Measurements from ENCODE around the gene OTOR.
A peak's percentile ranks its signal among the peaks of the same experiment; 100 is the strongest.

The OTOR gene
- 0.04 to 0.05 reads per million in 2 donors for total RNA-seq

GRCh38 chr20:16748308-16748900 is at the start of gene OTOR:
Gene OTOR (plus strand): TSS chr20:16748358. CDS start chr20:16748402, 44 bp downstream.
- DNase-seq = no peak

GRCh38 chr20:16699293-16699692 is 48.9 kb upstream of the OTOR start:
- DNase-seq = no peak

GRCh38 chr20:16701296-16701695 is 46.9 kb upstream of the OTOR start:
- no peak for DNase-seq

GRCh38 chr20:16703570-16703969 is 44.6 kb upstream of the OTOR start:
- no peak for DNase-seq

GRCh38 chr20:16707674-16708073 is 40.5 kb upstream of the OTOR start:
- DNase-seq = no peak

- DNase-seq = no peak
These were observed 39.6 kb upstream of the OTOR start for GRCh38 chr20:16708602-16709001.

- DNase-seq = no peak
These were observed 39.1 kb upstream of the OTOR start for GRCh38 chr20:16709017-16709416.

GRCh38 chr20:16710781-16711180 is 37.4 kb upstream of the OTOR start:
- DNase-seq = no peak

- no peak for DNase-seq
These were observed 36.4 kb upstream of the OTOR start for GRCh38 chr20:16711661-16712258.

- no peak for DNase-seq
These were observed 35.6 kb upstream of the OTOR start for GRCh38 chr20:16712511-16712947.

- DNase-seq = no peak
These were observed 35.1 kb upstream of the OTOR start for GRCh38 chr20:16713066-16713465.

- DNase-seq = no peak
These were observed 33.9 kb upstream of the OTOR start for GRCh38 chr20:16714242-16714641.

GRCh38 chr20:16714751-16715150 is 33.4 kb upstream of the OTOR start:
- DNase-seq = no peak

- no peak for DNase-seq
These were observed 28.7 kb upstream of the OTOR start for GRCh38 chr20:16719421-16719820.

GRCh38 chr20:16729080-16729479 is 19.1 kb upstream of the OTOR start:
- DNase-seq = no peak

- DNase-seq = peak; percentile 67
These were observed 18.3 kb upstream of the OTOR start, which contains the start of gene SNRPB2 for GRCh38 chr20:16729565-16730460. Gene SNRPB2 (plus strand): TSS chr20:16730026. CDS start chr20:16731703, 1,677 bp downstream.

- DNase-seq = no peak
These were observed 15.5 kb upstream of the OTOR start for GRCh38 chr20:16732506-16733152.

GRCh38 chr20:16740365-16741072 is 7.6 kb upstream of the OTOR start:
- no peak for DNase-seq

GRCh38 chr20:16744178-16744807 is 3.9 kb upstream of the OTOR start:
- DNase-seq = no peak

- DNase-seq = no peak
These were observed 3.0 kb upstream of the OTOR start for GRCh38 chr20:16745204-16745603.

GRCh38 chr20:16747291-16747811 is 807 bp upstream of the OTOR start:
- no peak for DNase-seq

- DNase-seq = no peak
These were observed 1.4 kb downstream of the OTOR start for GRCh38 chr20:16749573-16749972.

Data from activated gamma-delta T cell (primary cell).